Measurements from ENCODE around the gene UTP3.
"Not testable (repeated sequence)": the region's sequence is repeated elsewhere in the genome, so short reads cannot be mapped to it uniquely, and the experiment has no call there.

Gene UTP3

GRCh38 chr4:70688795-70689231 lies 481 bp downstream of the UTP3 start:
- DNase-seq (ENCODE audit: low read depth) = no peak

- DNase-seq (ENCODE audit: low read depth) = no peak
These were observed 3.3 kb downstream of the UTP3 start for GRCh38 chr4:70691661-70692060.

GRCh38 chr4:70694633-70695032 lies 6.3 kb downstream of the UTP3 start:
- not testable (repeated sequence) for DNase-seq (ENCODE audit: low read depth)

- DNase-seq (ENCODE audit: low read depth) = not testable (repeated sequence)
These were observed 10.1 kb downstream of the UTP3 start for GRCh38 chr4:70698435-70698834.

GRCh38 chr4:70700712-70701111 lies 12.4 kb downstream of the UTP3 start:
- DNase-seq (ENCODE audit: low read depth) = no peak

GRCh38 chr4:70701271-70701670 lies 12.9 kb downstream of the UTP3 start:
- no peak for DNase-seq (ENCODE audit: low read depth)

- not testable (repeated sequence) for DNase-seq (ENCODE audit: low read depth)
These were observed 14.3 kb downstream of the UTP3 start for GRCh38 chr4:70702592-70702991.

GRCh38 chr4:70703619-70704214 lies 15.4 kb downstream of the UTP3 start:
- peak; percentile 5 for DNase-seq (ENCODE audit: low read depth)

GRCh38 chr4:70704215-70704930 lies 16.0 kb downstream of the UTP3 start:
- peak; percentile 23 for DNase-seq (ENCODE audit: low read depth)

GRCh38 chr4:70704931-70705182 lies 16.5 kb downstream of the UTP3 start:
- no peak for DNase-seq (ENCODE audit: low read depth)

GRCh38 chr4:70705183-70706043 lies 17.1 kb downstream of the UTP3 start:
- DNase-seq (ENCODE audit: low read depth) = peak; percentile 52

- DNase-seq (ENCODE audit: low read depth) = no peak
These were observed 17.7 kb downstream of the UTP3 start for GRCh38 chr4:70706044-70706461.

- no peak for DNase-seq (ENCODE audit: low read depth)
These were observed 18.2 kb downstream of the UTP3 start for GRCh38 chr4:70706516-70706915.

- DNase-seq (ENCODE audit: low read depth) = no peak
These were observed 21.4 kb downstream of the UTP3 start for GRCh38 chr4:70709611-70710205.

GRCh38 chr4:70711599-70711998 lies 23.3 kb downstream of the UTP3 start:
- no peak for DNase-seq (ENCODE audit: low read depth)

GRCh38 chr4:70712150-70712549 lies 23.8 kb downstream of the UTP3 start:
- DNase-seq (ENCODE audit: low read depth) = no peak

GRCh38 chr4:70712604-70713452 lies 24.5 kb downstream of the UTP3 start:
- no peak for DNase-seq (ENCODE audit: low read depth)

GRCh38 chr4:70713453-70714078 lies 25.2 kb downstream of the UTP3 start:
- no peak for DNase-seq (ENCODE audit: low read depth)

GRCh38 chr4:70714079-70714887 lies 26.0 kb downstream of the UTP3 start:
- DNase-seq (ENCODE audit: low read depth) = no peak

- DNase-seq (ENCODE audit: low read depth) = no peak
These were observed 26.8 kb downstream of the UTP3 start for GRCh38 chr4:70715097-70715496.
